Fibroblast of peridontal ligament (primary cell): Measurements from ENCODE around the gene TM4SF18.
A peak's percentile ranks its signal among the peaks of the same experiment; 100 is the strongest.

Source experiments
- DNase-seq: peaks from one replicate; pipeline ENCODE4 v3.0.0-alpha.2; 2010; ENCODE audit errors: extremely low read depth

TM4SF18 gene

DNA sequence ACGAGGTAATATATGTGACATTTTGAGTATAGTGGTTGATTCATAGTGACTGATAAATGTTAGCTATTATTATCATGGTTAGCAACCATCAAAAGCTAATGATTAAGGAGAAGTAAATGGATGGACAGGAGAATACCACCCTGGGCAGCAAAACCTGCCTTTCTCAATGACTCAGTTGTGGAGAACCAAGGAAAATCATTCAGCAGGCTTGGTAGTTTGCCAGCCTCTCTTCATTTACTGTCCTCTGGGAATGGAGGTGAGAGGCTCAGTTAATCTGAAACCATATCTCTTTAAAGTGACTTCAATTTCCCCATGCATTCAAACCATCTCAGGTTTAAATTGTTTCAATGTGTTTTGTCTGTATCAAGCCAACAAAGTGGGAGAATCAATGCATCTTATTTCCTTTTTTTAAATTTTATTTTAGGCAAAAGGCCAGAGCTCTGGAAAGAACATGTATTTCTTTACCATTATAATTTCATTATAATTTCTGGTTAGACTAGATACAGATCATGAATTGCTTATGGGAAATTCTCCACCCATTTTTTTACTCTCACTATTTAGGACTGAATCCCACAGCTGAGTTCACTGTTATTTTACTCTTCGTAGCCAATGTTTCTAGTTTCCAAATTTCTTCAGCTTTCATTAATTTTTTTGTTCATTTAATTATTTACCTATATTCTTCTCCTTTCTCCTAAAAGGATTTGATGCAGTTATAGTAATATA, 2.7 kb downstream of the TM4SF18 start:
- no peak for DNase-seq

DNA sequence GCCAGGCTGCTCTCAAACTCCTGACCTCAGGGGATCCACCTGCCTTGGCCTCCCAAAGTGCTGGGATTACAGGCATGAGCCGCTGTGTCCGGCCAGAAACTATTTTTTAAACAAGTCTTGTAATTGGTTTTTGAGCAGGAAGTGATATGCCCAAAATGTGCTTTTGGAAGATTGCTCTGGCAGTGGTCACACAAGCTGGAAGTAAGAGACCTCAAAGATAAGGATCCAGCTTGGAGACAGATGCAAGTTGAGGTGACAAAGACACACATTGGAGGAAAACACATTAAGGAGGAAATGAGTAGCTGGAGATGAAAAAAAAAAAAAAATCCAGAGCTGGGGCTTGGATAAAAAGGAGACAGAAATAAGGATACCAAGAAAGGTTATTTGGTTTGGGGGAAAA, 6.3 kb downstream of the TM4SF18 start:
- no peak for DNase-seq

DNA sequence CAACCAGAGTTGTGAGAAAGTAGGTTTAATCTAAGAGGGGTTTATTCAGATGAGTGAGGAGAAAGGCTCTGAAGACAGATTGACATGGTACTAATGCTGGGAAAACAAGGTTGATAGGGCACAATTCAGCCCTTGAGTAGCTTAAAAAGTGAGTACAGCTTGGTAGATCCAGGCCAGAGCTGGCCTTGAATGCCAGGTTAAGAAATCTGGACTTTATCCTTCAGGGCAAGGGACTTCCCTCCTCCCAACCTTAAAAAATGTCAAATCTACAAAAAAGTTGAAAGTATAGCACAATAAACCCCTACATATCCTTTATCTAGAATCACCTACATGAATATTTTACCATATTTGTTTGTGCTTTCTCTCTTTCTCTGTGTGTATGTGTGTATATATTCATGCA, 7.9 kb downstream of the TM4SF18 start:
- no peak for DNase-seq

DNA sequence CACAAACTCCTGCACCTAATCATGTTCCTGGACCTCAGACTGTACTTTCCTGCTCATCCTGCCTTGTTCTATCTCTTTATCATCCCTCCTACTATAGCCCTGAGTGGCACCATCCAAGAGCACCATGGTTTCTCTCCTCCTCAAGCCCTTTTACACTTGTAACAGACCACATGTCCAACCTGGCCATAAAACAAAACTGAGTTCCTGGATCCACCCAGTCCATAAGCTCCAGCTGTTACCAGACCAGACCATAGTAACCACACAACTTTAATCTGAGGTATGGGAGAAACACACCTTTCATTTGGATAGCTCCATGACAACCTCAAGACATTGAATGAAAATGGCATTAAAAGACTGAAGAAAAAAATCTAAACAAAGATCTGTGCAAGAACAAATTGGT, 9.1 kb downstream of the TM4SF18 start:
- DNase-seq, result no peak

DNA sequence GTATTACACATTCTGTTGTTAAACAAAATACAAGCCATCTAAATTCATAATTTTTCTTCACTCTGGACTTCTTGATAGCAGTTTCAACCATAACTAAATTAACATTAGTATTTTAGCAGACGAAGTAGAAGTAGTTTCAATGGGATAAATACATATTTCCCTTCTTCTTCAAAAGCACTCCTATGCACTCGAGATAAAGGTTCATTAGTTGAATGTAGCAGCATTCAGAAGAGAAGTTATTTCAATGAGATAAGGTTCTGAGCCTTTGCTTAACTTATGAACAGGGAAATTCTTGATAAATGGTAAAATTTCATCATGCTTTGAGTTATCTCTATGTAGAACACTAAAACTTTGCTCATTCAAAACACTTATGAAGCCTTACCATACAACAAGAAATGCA, 11.8 kb downstream of the TM4SF18 start:
- no peak for DNase-seq

DNA sequence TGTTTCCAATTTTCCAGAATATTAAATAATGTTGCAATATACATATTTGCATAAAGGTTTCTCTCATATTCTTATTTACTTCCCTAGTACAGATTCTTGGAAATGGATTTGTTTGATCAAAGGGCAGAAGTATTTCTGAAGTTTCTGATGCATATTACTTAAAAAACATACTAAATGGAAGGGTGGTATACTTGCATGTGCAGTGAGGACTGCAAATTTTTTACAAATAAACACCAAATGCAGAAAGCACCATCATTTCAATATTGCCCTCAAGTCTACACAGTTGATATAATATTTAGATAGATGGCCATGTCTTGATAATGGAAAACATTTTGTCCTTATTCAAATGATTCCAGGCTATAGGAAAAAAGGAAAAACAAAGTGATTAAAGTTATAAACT, 12.3 kb downstream of the TM4SF18 start:
- no peak for DNase-seq

DNA sequence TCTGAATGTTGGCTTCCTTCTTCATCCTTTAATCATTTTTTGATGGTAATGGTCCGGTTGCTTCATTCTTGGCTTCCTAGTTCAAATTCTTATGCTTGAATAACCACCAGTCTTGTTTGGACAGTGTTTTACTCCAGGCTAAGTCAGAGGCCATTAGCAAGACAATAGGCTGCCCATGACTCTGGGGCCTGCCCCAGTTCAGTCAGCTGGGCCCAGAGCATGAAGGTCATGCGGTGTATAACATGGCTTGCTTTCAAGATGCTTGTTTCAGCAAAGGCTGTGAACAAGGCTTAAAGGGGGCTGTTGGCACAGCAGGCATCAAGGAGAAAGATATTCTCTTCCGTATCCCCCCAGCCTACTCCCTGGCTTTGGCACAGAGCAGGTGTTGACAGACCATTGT, 13.7 kb downstream of the TM4SF18 start:
- DNase-seq, result peak; percentile 51

DNA sequence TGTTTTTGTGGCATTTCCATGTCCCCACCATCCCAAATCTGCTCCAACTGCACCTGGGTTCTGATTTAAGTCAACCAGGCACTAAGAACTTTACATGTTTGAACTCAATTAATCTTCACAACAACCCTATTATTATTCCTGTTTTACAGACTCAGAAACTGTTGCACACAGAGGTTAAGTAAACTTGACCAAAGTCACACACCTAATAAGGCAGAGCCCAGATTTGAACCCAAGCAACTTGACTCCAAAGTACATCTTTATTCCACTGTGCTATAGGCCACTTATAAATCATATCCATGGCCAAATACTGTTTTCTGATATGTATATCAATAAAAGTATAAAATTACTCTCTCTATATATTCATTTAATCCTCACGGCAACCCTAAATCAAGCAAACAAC, 16.4 kb downstream of the TM4SF18 start:
- DNase-seq, result no peak

DNA sequence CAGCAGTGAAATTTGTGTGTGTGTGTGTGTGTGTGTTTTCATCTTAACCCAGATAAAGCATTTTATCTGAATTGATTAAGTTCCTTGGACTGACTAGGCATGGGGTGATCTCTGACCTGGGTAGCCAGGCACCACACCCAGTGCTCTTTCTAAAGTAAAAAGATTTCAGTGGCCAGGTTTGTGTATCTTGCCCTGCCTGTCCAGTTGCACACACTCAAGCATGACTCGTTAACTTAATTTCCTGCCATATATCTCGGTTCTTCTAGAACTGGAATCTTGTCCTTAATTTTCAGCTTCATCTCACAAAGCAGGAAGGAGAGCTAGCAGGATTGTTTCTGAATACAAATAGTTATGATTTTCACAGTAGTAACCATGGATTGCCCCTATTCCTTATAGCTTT, 17.0 kb downstream of the TM4SF18 start:
- no peak for DNase-seq

DNA sequence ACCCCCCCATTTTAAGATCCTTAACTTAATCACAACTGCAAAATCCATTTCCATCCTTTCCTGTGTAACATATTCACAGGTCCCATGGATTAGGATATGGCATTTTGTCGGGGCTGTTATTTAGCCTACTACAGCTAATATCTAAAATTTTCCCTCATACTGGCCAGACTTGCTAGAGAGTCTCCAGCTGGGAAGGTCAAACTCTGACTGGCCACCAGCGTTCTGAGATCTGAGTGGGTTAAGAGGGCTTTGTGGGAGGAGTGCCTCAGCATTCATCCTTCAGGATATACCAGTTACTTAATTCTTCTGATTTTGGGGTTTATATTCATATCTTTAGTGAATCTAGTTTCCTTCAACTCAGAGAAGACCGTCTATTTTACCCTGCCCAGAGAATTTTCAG, 17.7 kb downstream of the TM4SF18 start:
- no peak for DNase-seq

DNA sequence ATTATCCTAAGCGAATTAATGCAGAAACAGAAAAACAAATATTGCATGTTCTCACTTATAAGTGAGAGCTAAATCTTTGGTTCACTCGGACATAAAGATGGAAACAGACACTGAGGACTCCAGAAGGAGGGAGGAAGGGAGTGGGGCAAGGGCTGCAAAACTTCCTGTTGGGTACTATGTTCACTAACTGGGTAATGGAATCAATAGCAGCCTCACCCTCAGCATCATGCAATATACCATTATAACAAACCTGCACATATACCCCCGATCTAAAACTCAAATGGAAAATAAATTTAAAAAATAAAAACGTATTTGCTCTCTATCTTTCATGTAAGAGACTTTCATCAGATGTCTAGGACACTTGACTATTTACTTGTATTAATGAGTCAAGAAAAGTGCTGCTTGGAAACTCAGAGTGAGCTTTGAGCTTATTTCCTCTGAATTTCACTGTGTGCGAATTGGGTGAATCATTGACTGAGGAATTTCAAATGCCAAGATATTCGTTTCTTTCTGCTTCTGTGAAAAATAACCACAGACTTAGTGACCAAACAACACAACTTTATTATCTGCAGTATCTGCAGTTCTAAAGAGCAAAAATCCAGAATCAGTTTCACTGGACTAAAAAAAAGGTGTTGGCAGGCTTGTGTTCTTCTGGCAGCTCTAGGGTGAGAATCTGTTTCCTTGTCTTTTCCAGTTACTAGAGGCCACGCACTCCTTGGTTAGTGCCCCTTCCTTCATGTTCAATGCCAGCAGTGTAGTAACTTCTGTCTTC, 18.4 kb downstream of the TM4SF18 start:
- peak; percentile 90 for DNase-seq

DNA sequence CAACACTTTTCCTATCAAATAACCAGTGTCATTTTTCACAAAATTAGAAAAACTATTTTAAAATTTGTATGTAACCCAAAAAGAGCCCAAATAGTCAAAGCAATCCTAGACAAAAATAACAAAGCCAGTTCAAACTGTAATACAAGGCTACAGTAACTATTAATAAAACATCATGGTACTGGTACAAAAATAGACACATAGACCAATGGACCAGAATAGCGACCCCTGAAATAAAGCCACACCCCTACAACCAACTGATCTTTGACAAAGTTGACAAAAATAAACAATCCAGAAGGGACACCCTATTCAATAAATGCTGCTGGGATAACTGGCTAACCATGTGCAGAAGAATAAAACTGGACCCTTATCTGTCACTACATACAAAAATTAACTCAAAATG, 19.9 kb downstream of the TM4SF18 start:
- no peak for DNase-seq

DNA sequence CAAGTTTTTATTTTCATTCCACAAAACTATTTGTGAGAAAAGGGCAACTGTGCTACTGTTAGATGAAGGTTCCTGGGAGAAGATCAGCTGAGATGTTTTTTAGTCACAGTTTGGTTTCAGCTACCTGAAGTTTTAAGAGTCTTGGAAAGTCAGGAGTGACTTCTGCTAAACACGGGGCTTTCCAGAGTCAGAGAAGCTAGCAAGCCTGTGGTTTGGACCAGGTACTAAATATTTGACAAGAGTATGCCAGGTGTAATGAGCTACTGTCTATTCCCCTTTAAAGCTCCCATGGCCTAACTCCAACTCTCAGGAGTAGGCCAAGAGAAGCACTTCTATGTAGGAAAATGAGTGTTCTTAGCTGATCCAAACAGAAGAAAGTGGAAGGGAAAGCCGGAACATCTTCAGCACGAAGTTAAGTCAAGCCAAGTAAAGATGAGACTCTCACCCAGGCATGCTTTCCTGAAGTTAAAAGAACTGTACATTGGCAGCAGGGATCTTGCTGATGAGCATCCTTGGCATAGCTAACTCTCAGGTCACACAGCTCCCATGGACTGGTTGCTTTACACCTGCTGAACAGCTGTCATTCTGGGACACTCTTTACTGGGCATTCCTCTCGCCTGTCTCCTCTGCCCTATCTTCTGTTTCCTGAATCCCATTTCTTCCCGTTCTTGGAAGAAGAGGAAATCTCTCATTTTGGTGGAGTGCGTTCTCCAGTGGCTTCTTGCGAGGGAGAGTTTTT, 22.5 kb downstream of the TM4SF18 start:
- DNase-seq, result no peak

DNA sequence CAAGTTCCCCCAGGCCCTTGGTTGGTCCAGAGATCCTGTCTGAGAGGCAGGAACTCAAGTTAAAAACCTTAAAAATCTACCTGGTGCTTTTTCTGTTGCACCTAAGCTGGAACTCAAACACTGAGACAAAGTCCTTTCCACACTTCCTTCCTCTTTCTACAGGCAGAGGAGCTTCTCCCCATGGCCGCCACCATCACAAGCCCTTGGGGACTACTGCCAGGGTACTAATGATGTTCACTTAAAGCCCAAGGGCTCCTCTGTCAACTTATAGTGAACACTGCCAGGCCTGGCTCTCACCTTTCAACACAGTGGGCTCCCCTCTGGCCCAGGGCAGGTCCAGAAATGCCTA, 26.0 kb downstream of the TM4SF18 start:
- DNase-seq, result no peak

DNA sequence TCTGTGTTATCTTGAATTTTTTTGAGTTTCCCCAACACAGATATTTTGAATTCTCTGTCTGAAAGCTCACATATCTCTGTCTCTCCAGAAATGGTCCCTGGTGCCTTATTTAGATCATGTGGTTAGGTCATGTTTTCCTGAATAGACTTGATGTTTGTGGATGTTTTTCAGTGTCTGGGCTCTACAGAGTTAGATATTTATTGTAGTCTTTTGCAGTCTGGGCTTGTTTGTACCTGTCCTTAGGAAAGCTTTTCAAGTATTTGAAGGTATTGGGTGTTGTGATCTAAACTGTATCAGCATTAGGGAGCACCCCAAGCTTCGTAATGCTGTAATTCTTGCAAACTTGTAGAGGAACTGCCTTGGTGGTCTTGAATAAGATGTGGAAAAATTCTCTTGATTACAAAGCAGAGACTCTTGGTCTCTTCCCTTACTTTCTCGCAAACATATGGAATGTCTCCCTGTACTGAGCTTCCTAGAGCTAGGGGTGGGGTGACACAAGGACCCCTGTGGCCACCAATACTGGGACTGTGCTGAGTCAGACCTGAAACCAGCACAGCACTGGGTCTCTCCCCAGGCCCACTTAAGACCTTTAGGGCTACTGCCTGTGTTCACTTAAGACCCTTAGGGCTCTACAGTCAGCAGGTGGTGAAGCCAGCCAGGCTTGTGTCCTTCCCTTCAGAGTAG, 26.5 kb downstream of the TM4SF18 start:
- DNase-seq, result no peak

DNA sequence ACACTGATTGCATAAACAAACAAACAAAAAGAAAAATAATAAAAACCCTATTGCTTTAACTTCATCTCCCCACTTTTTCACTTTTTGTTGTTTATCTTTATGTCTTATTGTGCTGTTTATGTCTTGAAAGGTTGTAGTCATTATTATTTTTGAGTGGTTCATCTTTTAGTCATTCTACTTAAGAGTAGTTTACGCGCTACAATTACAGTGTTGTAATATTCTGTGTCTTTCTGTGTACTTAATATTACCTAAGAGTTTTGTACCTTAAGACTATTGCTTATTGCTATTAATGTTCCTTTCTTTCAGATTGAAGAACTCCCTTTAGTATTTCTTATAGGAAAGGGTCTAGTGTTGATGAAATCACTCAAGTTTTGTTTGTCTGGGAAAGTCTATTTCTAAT, 28.1 kb downstream of the TM4SF18 start:
- DNase-seq, result no peak

DNA sequence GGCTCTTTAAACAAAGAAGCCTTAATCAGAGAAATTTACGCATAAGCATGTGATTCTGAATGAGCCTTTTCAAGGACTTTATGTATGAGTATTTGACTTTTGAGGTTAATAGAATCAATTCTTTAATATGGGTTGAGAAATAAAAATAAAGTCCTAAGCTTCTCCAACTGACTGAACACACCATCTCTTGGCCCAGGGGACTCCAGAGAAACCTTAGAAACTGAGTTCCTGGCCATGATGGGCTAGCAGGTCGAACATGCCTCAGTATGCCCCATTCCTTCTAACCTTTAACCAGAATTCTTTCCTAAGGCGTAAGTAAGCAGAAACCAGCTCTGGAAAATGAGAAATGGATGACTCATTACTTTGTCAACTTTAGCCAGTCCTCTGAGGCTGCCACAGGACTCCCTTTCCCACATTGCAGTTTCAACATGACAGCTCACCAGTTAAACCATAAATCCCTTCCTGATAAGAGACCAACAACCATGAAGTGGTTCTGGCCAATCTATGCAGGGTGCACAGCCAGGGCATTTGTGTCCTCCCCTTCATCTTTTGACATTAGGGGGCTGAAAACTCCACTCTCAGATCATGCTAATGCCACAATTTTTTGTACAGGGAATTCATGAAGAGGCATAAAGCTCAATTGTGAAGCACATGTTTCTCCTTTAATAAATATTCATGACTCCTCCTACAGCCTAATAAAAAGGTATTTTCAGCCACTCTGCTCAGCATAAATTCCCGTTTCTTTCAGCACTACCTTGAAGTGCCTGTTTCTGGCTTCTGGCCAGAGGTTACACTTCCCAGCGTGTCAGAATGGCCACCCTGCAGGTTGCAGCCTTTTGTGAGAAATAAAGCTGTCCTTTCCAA, 33.3 kb downstream of the TM4SF18 start:
- DNase-seq, result peak; percentile 97

DNA sequence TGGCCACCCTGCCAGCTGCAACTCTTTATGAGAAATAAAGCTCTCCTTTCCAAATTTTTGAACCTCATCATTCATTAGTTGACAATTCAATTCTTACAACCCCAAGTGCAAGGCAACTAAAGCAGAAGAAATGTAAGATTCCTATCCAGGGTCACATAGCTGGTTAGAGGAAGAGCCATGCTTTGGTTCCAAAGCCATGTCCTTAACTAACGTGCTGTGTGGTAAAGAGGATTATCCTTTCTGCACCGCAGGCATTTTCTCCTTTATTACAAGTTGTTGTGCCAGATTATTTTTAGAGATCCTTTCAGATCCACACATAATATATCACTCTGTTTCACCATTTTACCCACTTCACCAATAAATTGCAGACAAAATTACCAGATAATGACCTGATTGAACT, 36.5 kb downstream of the TM4SF18 start:
- DNase-seq, result no peak

DNA sequence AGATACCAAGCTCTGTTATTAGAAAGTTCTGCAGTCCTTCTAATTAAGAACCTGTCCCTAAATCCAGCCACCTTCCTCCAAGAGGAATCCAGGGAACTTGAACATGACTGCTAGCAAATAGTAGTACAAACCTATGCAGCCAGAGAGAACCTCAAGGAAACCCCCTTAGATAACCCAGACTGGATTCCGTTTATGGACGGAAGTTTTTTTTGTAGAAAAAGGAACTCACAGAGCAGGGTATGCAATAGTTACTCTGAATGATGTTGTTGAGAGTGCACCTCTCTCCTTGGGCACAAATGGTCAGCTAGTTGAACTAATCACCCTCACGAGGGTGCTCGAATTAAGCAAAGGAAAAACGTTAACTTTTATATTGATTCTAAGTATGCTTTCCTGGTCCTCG, 40.8 kb downstream of the TM4SF18 start:
- DNase-seq, result no peak

DNA sequence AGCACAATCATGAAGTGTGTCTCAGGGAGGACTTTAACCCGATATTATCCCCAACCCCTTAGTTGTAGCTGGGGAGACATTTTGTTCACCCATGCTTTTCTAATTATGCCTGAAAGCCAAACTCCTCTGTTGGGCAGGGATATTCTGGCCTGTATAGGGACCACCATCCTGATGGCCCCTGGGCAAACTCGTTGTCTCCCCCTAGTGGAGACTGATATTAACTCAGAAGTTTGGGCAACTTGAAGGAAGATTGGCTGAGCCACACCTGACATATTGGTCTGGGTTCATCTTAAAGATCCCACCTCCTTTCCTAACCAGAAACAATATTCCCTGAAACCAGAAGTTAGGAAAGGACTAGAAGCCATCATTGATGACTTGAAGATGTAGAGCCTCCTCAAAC, 42.3 kb downstream of the TM4SF18 start:
- no peak for DNase-seq

DNA sequence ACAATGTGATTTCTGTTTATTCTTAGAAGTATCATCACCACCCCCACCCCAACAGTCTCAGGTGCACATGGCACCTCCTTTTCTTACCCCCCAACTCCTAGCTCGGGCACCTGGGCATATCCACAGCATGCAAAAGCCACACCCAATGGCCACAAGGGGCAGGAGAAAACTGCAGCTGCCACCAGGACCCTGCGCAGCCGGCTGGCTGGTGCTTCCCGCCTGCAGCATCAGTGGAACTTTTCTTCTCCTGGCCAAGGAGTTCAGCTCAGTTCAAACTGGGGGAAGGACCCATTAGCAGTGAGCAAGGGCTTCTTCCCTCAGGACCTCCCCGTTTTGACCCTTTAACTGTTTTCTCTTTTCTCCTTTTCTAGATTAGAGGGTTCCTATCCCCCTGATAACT, 44.8 kb downstream of the TM4SF18 start:
- DNase-seq, result no peak
